Natural killer cell (primary cell): ENCODE data around the gene EEF2K. TPM values are rescaled to one million over a fixed set of nuclear protein-coding genes. Genes with fewer than 3 reads are reported as not detected.

Experiments
- ATAC-seq, 3 donors: fragments of 150-1000 bp in 2 of 3; fragments of 200-7000 bp in 1 of 3; cut with Tn5 transposase; 1 replicate in 1 of 3; 2 replicates in 2 of 3; pipeline ENCODE4 v1.10.0; 2021; ENCODE audit warnings: mild to moderate bottlenecking in 2 of 3, moderate library complexity in 2 of 3
- DNase-seq, 2 donors: peaks; one replicate each; pipeline versions ENCODE4 v3.0.0 to v3.0.0-alpha.2; 2013 to 2021; ENCODE audit warnings: mixed read lengths in 1 of 2
- H3K27ac ChIP-seq: one replicate; pipeline ENCODE4 v1.5.1; 2013; ENCODE audit warnings: mild to moderate bottlenecking, low read length
- H3K27me3 ChIP-seq: one replicate; pipeline ENCODE4 v1.6.1; 2013; ENCODE audit warnings: low read length; ENCODE audit not compliant: control insufficient read depth, insufficient read depth
- H3K36me3 ChIP-seq: one replicate; pipeline ENCODE4 v1.6.1; 2013; ENCODE audit warnings: low read length; ENCODE audit not compliant: control insufficient read depth, insufficient read depth
- H3K4me1 ChIP-seq: one replicate; pipeline ENCODE4 v1.6.1; 2013; ENCODE audit warnings: low read length; ENCODE audit not compliant: control insufficient read depth, insufficient read depth
- H3K4me3 ChIP-seq: one replicate; pipeline ENCODE4 v1.5.1; 2013; ENCODE audit warnings: low read length
- H3K9me3 ChIP-seq: one replicate; pipeline ENCODE4 v1.6.1; 2013; ENCODE audit warnings: low read length; ENCODE audit not compliant: control insufficient read depth, insufficient read depth
- H3K27ac Mint-ChIP-seq, 2 donors: one replicate each; pipeline ENCODE4 v1.8.0; 2022; ENCODE audit warnings: mild to moderate bottlenecking in 2 of 2, mixed read lengths in 2 of 2, moderate library complexity in 1 of 2
- H3K27me3 Mint-ChIP-seq, 2 donors: one replicate each; pipeline ENCODE4 v1.8.0; 2022; ENCODE audit warnings: low read depth in 2 of 2, mixed read lengths in 2 of 2
- H3K36me3 Mint-ChIP-seq: one replicate; pipeline ENCODE4 v1.8.0; 2022; ENCODE audit warnings: mixed read lengths
- H3K4me1 Mint-ChIP-seq, 2 donors: one replicate each; pipeline ENCODE4 v1.8.0; 2022; ENCODE audit warnings: mixed read lengths in 2 of 2
- H3K4me3 Mint-ChIP-seq: one replicate; pipeline ENCODE4 v1.8.0; 2022; ENCODE audit warnings: mild to moderate bottlenecking, moderate library complexity, mixed read lengths
- H3K9me3 Mint-ChIP-seq, 2 donors: one replicate each; pipeline ENCODE4 v1.8.0; 2022; ENCODE audit warnings: mixed read lengths in 2 of 2
- CTCF ChIP-seq: fragments of 200-600 bp; IDR thresholded peaks from one replicate; pipeline ENCODE4 v1.8.0; 2022; ENCODE audit warnings: antibody characterized with exemption
- WGBS: methylation state at CpG from one replicate; pipeline ENCODE4 v1.1.7; 2013; ENCODE audit warnings: missing lambda C conversion rate; ENCODE audit not compliant: insufficient coverage; 5-methylcytosine and 5-hydroxymethylcytosine counted together
- intact Hi-C: fragments of 100-400 bp; cut with micrococcal nuclease; formaldehyde crosslinking; loops from one replicate; pipeline ENCODE4 v1.14.2; 2022
- total RNA-seq, 4 donors: library from RNA; stranded (reverse); fragments of 120-200 nt in 1 of 4; gene quantifications; one replicate each; pipeline versions ENCODE4 v1.2.3 to v1.2.4, GENCODE V29; 2013 to 2022

The EEF2K gene
- total RNA-seq, 3 donors from 2014 or later (not counting 1 experiment from before 2014, with no cell fraction given), result 12.6 to 33.5 (median 22.9) TPM

- no peak for DNase-seq
- H3K9me3 ChIP-seq, result no peaks in the 10 kb centered on the region
- WGBS, result 84% methylated on average over 4 of the region's 4 CpGs
- H3K27me3 Mint-ChIP-seq, result no peaks in the 10 kb centered on the region
- intact Hi-C loops, result no loop called here
- ATAC-seq, result no peak
- peaks cover 2% of the 10 kb centered on the region for H3K36me3 Mint-ChIP-seq
- H3K4me1 ChIP-seq, result no peaks in the 10 kb centered on the region
- no peak for TF ChIP-seq CTCF
- peaks cover 70% of the 10 kb centered on the region for H3K36me3 ChIP-seq
- no peaks in the 10 kb centered on the region for H3K27me3 ChIP-seq
- no peak overlapping the region for H3K4me3 Mint-ChIP-seq
- H3K27ac ChIP-seq, result no peak overlapping the region
- H3K4me3 ChIP-seq, result no peak overlapping the region
- H3K9me3 Mint-ChIP-seq, result no peaks in the 10 kb centered on the region
- peaks cover 2 to 8% of the 10 kb centered on the region in 2 donors for H3K4me1 Mint-ChIP-seq
- H3K27ac Mint-ChIP-seq, result no peak overlapping the region
These were observed 120.2 kb downstream of the EEF2K start for GRCh38 chr16:22326369-22326652.

GRCh38 chr16:22326771-22327445 lies 120.8 kb downstream of the EEF2K start:
- Mint-ChIP-seq H3K4me1 (peaks cover 0 to 8% of the 10 kb centered on the region in 2 donors), H3K27ac (no peak overlapping the region), H3K9me3 (no peaks in the 10 kb centered on the region), H3K36me3 (peaks cover 7% of the 10 kb centered on the region), H3K4me3 (no peak overlapping the region), H3K27me3 (no peaks in the 10 kb centered on the region)
- H3K4me1 ChIP-seq, result no peaks in the 10 kb centered on the region
- 94% methylated on average over 13 of the region's 13 CpGs for WGBS
- intact Hi-C loops, result no loop called here
- H3K36me3 ChIP-seq, result peaks cover 69% of the 10 kb centered on the region
- no peak overlapping the region for H3K27ac ChIP-seq
- DNase-seq, result peak in 1 of 2 donors; percentile 4
- H3K27me3 ChIP-seq, result no peaks in the 10 kb centered on the region
- ATAC-seq, result no peak
- H3K9me3 ChIP-seq, result no peaks in the 10 kb centered on the region
- H3K4me3 ChIP-seq, result no peak overlapping the region
- TF ChIP-seq CTCF, result no peak

- peaks cover 12% of the 10 kb centered on the region for H3K36me3 Mint-ChIP-seq
- no peak overlapping the region for H3K4me3 Mint-ChIP-seq
- intact Hi-C loops, result no loop called here
- WGBS, result 98% methylated on average over 6 of the region's 6 CpGs
- no peak for ATAC-seq
- TF ChIP-seq CTCF, result no peak
- H3K27me3 Mint-ChIP-seq, result no peaks in the 10 kb centered on the region
- DNase-seq, result peak in 1 of 2 donors; percentile 9
- H3K27ac Mint-ChIP-seq, result no peak overlapping the region
- Histone ChIP-seq H3K9me3 (no peaks in the 10 kb centered on the region), H3K4me3 (no peak overlapping the region), H3K27me3 (no peaks in the 10 kb centered on the region), H3K4me1 (no peaks in the 10 kb centered on the region), H3K36me3 (peaks cover 71% of the 10 kb centered on the region), H3K27ac (no peak overlapping the region)
- peaks cover 0 to 8% of the 10 kb centered on the region in 2 donors for H3K4me1 Mint-ChIP-seq
- no peaks in the 10 kb centered on the region for H3K9me3 Mint-ChIP-seq
These were observed 121.3 kb downstream of the EEF2K start for GRCh38 chr16:22327446-22327775.

GRCh38 chr16:22328081-22328725 lies 122.1 kb downstream of the EEF2K start:
- H3K9me3 ChIP-seq, result no peaks in the 10 kb centered on the region
- H3K4me1 ChIP-seq, result no peaks in the 10 kb centered on the region
- no peak for TF ChIP-seq CTCF
- no peak for ATAC-seq
- no peaks in the 10 kb centered on the region for H3K27me3 ChIP-seq
- no peaks in the 10 kb centered on the region for H3K9me3 Mint-ChIP-seq
- H3K27ac ChIP-seq, result no peak overlapping the region
- H3K4me3 Mint-ChIP-seq, result no peak overlapping the region
- H3K36me3 ChIP-seq, result peaks cover 71% of the 10 kb centered on the region
- H3K27ac Mint-ChIP-seq, result no peak overlapping the region
- no peak overlapping the region for H3K4me3 ChIP-seq
- 95% methylated on average over 10 of the region's 10 CpGs for WGBS
- H3K4me1 Mint-ChIP-seq, result peaks cover 0 to 8% of the 10 kb centered on the region in 2 donors
- H3K27me3 Mint-ChIP-seq, result no peaks in the 10 kb centered on the region
- peak in 1 of 2 donors; percentile 6 for DNase-seq
- intact Hi-C loops, result no loop called here
- H3K36me3 Mint-ChIP-seq, result peaks cover 14% of the 10 kb centered on the region
